Caco-2 (cell line): ENCODE data around the gene PER2. TPM values are rescaled to one million over a fixed set of nuclear protein-coding genes. Genes with fewer than 3 reads are reported as not detected.

Source experiments
- BruUV-seq: library from RNA; stranded (reverse); fragments of 400-500 nt; replicated peaks from 2 replicates; lab custom pipeline; 2021; lab: Mats Ljungman, UMichigan
- CTCF ChIA-PET: fragments of 300-600 bp; sonication (Branson Sonifier 250); formaldehyde crosslinking; loops from one replicate; lab custom pipeline; 2022; ENCODE audit warnings: antibody characterized with exemption; lab: Charles Lee
- POLR2A ChIA-PET: fragments of 300-600 bp; sonication (Branson Sonifier 250); formaldehyde crosslinking; loops from one replicate; lab custom pipeline; 2022; ENCODE audit warnings: antibody characterized with exemption; lab: Charles Lee
- DNase-seq, 2 experiments: peaks; one replicate each; pipeline versions ENCODE4 v3.0.0 to v3.0.0-alpha.2; 2020 to 2022
- H3K27me3 ChIP-seq: replicated peaks from 2 replicates; pipeline ENCODE4 v1.6.0; 2011; ENCODE audit warnings: low read length; ENCODE audit not compliant: control insufficient read depth, insufficient read depth
- H3K36me3 ChIP-seq: 2 replicates; pipeline ENCODE4 v1.5.1; 2011; ENCODE audit warnings: low read length; ENCODE audit not compliant: control insufficient read depth, insufficient read depth
- H3K4me1 ChIP-seq: fragments of 250-450 bp; sonication (Bioruptor Pico); 2 replicates; pipeline ENCODE4 v1.5.1; 2020; ENCODE audit warnings: mild to moderate bottlenecking
- H3K4me3 ChIP-seq: 2 replicates; pipeline ENCODE4 v1.5.1; 2011; ENCODE audit warnings: low read depth, mild to moderate bottlenecking, control low read depth, low read length
- H3K9me3 ChIP-seq: fragments of 250-450 bp; sonication (Bioruptor Pico); 2 replicates; pipeline ENCODE4 v1.5.1; 2020; ENCODE audit warnings: mild to moderate bottlenecking, moderate library complexity
- H3K27ac Mint-ChIP-seq: one replicate; pipeline ENCODE4 v1.8.0; 2022; ENCODE audit warnings: mixed read lengths; ENCODE audit not compliant: unreplicated experiment
- H3K27me3 Mint-ChIP-seq: one replicate; pipeline ENCODE4 v1.8.0; 2022; ENCODE audit warnings: mixed read lengths; ENCODE audit not compliant: insufficient read depth, unreplicated experiment
- H3K36me3 Mint-ChIP-seq: one replicate; pipeline ENCODE4 v1.8.0; 2022; ENCODE audit warnings: mild to moderate bottlenecking, mixed read lengths; ENCODE audit not compliant: insufficient read depth, unreplicated experiment
- H3K4me1 Mint-ChIP-seq: one replicate; pipeline ENCODE4 v1.8.0; 2022; ENCODE audit warnings: low read depth, mixed read lengths; ENCODE audit not compliant: unreplicated experiment
- H3K4me3 Mint-ChIP-seq: one replicate; pipeline ENCODE4 v1.8.0; 2022; ENCODE audit warnings: mild to moderate bottlenecking, moderate library complexity, mixed read lengths; ENCODE audit not compliant: unreplicated experiment
- H3K9me3 Mint-ChIP-seq: one replicate; pipeline ENCODE4 v1.8.0; 2022; ENCODE audit warnings: mixed read lengths; ENCODE audit not compliant: unreplicated experiment
- intact Hi-C: fragments of 100-400 bp; cut with micrococcal nuclease; formaldehyde crosslinking; loops from one replicate; pipeline ENCODE4 v1.10.0; 2022; ENCODE audit not compliant: unreplicated experiment
- total RNA-seq: library from RNA; stranded (reverse); gene quantifications from 2 replicates; pipeline ENCODE4 v1.2.3, GENCODE V29; 2022
- TF ChIP-seq, protein P1 (sequence below), 2 experiments: fragments of 200-600 bp in 1 of 2; IDR thresholded peaks; 1 replicate in 1 of 2; 2 replicates in 1 of 2; pipeline versions ENCODE4 v1.5.1 to v1.8.0; 2011 to 2022; ENCODE audit warnings: antibody characterized with exemption in 1 of 2, control low read depth in 1 of 2, inconsistent platforms in 1 of 2, low read depth in 1 of 2, low read length in 1 of 2, mild to moderate bottlenecking in 1 of 2, moderate library complexity in 1 of 2; ENCODE audit not compliant: insufficient read depth in 1 of 2, severe bottlenecking in 1 of 2, unreplicated experiment in 1 of 2

The PER2 gene
- total RNA-seq, 1 experiment from 2014 or later, result 12.2 TPM

DNA sequence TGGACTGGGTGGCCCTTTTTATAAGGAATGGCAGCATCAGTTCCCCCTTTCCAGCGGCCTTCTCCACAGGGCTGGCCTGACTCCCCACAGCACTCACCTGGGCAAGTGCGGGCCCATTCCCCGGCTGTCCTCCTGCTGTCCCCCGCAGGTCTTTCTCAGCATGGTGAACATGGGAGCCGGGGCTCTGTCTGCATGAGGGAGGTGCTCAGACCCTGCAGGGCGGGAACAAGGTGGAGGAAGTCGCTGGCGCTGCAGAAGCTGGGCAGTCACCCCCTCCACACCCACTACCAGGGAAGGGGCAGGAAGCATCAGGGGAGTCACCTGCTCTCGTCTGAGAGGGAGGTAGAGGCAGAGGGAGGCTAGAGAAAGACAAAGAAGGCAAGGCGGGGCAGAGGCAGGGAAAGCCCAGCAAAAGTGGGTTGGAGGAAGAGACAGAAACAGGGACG, 60.8 kb downstream of the PER2 start:
- H3K4me1 ChIP-seq, result no peaks in the 10 kb centered on the region
- no peak for DNase-seq
- ChIA-PET POLR2A (no interaction called here), CTCF (no interaction called here)
- no peak overlapping the region for H3K4me3 Mint-ChIP-seq
- intact Hi-C loops, result no loop called here
- no peaks in the 10 kb centered on the region for H3K9me3 Mint-ChIP-seq
- H3K4me1 Mint-ChIP-seq, result no peaks in the 10 kb centered on the region
- no peaks in the 10 kb centered on the region for H3K9me3 ChIP-seq
- no peaks in the 10 kb centered on the region for H3K36me3 Mint-ChIP-seq
- H3K27me3 Mint-ChIP-seq, result peaks cover 5% of the 10 kb centered on the region
- H3K4me3 ChIP-seq, result no peak overlapping the region
- no peaks in the 10 kb centered on the region for H3K36me3 ChIP-seq
- BruUV-seq, result no TSS peak
- no peaks in the 10 kb centered on the region for H3K27me3 ChIP-seq
- TF ChIP-seq, protein P1, sequence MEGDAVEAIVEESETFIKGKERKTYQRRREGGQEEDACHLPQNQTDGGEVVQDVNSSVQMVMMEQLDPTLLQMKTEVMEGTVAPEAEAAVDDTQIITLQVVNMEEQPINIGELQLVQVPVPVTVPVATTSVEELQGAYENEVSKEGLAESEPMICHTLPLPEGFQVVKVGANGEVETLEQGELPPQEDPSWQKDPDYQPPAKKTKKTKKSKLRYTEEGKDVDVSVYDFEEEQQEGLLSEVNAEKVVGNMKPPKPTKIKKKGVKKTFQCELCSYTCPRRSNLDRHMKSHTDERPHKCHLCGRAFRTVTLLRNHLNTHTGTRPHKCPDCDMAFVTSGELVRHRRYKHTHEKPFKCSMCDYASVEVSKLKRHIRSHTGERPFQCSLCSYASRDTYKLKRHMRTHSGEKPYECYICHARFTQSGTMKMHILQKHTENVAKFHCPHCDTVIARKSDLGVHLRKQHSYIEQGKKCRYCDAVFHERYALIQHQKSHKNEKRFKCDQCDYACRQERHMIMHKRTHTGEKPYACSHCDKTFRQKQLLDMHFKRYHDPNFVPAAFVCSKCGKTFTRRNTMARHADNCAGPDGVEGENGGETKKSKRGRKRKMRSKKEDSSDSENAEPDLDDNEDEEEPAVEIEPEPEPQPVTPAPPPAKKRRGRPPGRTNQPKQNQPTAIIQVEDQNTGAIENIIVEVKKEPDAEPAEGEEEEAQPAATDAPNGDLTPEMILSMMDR (IDR thresholded peaks at IDR 0.05; ENCODE audit: insufficient read depth in 1 of 2, low read depth in 1 of 2, low read length in 1 of 2, severe bottlenecking in 1 of 2, unreplicated experiment in 1 of 2), result no peak
- no peak overlapping the region for H3K27ac Mint-ChIP-seq

DNA sequence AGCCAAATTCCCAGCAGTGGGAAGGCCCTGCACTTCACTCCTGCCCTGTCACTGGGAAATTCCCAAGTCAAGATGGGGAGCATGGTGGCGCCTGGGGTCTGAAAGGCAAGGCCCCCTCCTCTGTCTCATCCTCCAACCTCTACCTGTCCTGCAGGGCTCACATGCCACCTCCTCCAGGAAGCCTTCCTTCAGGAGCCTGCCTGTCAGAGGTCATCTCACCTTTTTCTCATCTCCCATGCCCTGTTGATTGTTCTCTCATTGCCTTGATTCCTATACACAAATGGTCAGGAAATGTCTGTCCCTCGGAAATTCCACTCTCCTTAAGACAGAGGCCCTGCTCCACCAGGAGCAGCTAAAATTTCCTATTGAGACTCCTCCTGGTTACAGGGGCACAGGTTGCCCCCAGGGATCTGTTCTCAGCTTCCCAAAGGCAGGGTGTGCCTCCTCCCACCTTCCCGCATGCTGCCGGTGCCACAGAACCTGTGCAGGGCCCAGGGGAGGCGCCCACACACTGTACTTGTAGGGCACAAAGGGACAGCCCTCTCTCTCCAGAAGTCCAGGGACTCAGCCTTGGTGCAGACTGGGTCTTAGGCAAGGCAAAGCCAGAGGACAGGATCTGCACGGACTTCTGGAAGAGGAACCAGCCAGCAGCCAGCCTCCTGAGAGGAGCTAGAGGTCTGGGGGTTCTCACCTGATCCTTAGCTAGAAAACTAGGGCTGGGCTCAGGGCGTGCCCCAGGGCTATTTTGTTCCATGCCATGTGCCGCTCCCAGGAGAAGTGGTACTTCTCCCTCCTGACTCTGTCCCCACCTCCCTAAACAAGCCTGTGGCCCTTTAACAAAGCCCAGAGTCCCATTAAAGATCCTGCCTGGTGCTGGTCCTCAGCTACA, 61.5 kb downstream of the PER2 start:
- Mint-ChIP-seq H3K27me3 (peaks cover 5% of the 10 kb centered on the region), H3K4me1 (no peaks in the 10 kb centered on the region), H3K36me3 (no peaks in the 10 kb centered on the region), H3K4me3 (no peak overlapping the region), H3K9me3 (no peaks in the 10 kb centered on the region), H3K27ac (no peak overlapping the region)
- Histone ChIP-seq H3K4me3 (no peak overlapping the region), H3K4me1 (no peaks in the 10 kb centered on the region), H3K36me3 (no peaks in the 10 kb centered on the region), H3K27me3 (no peaks in the 10 kb centered on the region), H3K9me3 (no peaks in the 10 kb centered on the region)
- intact Hi-C loops, result no loop called here
- DNase-seq, result no peak
- TF ChIP-seq, protein P1 (IDR thresholded peaks at IDR 0.05; ENCODE audit: insufficient read depth in 1 of 2, low read depth in 1 of 2, low read length in 1 of 2, severe bottlenecking in 1 of 2, unreplicated experiment in 1 of 2), result no peak
- ChIA-PET POLR2A (no interaction called here), CTCF (no interaction called here)
- no TSS peak for BruUV-seq

DNA sequence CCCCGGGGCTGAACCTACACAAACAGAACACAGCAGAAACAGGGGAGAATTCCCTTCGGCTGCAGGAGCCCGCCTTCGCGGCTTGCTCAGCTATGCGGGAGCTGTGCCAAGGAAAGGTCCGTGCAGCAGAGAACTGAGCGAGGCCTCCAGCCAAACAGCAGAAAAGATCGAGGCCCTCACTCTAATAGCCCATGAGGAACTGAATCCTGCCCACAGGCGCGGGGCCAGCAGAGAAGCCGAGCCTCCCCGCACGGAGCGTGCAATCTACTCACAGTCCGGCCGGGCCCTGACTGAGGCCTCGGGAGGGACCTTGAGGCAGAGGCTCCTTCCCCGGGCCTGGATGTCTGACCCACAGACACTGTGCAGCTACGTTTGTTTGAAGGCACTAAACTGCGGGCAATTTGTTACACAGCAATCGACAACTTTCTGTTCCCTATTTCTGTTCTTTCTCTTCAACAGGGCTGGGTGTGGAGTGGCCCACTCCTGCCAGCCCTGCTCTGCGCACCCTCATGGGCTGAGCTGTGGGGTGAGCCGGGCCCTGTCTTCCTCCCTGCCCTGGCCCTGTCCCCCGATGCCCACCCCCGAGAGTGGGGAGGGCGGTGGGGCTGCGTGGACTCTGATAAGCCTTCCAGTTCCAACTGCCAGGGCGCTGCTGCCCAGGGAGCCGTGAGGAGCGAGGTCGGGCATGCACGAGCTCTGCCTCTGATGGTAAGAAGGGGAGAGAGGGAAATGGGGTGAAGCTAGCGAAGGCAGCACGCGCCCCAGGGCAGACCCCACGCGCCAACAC, 62.3 kb downstream of the PER2 start:
- no peaks in the 10 kb centered on the region for H3K27me3 ChIP-seq
- Mint-ChIP-seq H3K36me3 (no peaks in the 10 kb centered on the region), H3K4me1 (no peaks in the 10 kb centered on the region), H3K4me3 (no peak overlapping the region), H3K27me3 (peaks cover 5% of the 10 kb centered on the region), H3K9me3 (no peaks in the 10 kb centered on the region), H3K27ac (no peak overlapping the region)
- H3K4me1 ChIP-seq, result no peaks in the 10 kb centered on the region
- POLR2A ChIA-PET, result no interaction called here
- no peak for DNase-seq
- H3K4me3 ChIP-seq, result no peak overlapping the region
- CTCF ChIA-PET, result no interaction called here
- TF ChIP-seq, protein P1 (IDR thresholded peaks at IDR 0.05; ENCODE audit: insufficient read depth in 1 of 2, low read depth in 1 of 2, low read length in 1 of 2, severe bottlenecking in 1 of 2, unreplicated experiment in 1 of 2), result no peak
- no peaks in the 10 kb centered on the region for H3K9me3 ChIP-seq
- intact Hi-C loops, result no loop called here
- H3K36me3 ChIP-seq, result no peaks in the 10 kb centered on the region
- BruUV-seq, result no TSS peak
